ENCODE measurements around the gene ARL3. TPM values are rescaled to one million over a fixed set of nuclear protein-coding genes. Genes with fewer than 3 reads are reported as not detected.
A peak's percentile ranks its signal among the peaks of the same experiment; 100 is the strongest.

ARL3 gene
- total RNA-seq, 1 experiment from 2014 or later: 13.3 TPM

GRCh38 chr10:102669206-102670064 lies 44.8 kb downstream of the ARL3 start:
- CTCF ChIA-PET: interaction anchor here (0.9 to 3.8 kb wide), 11 partner anchors 9 to 439 kb away, joined by 3 to 40 read pairs (median 4); partner anchors contain the start of genes ARL3, SFXN2 and TRIM8
- Histone ChIP-seq H3K4me2 (ENCODE audit: low read length) (peak overlapping the region; percentile 55), H2AFZ (ENCODE audit: low read depth, low read length, poor library complexity, severe bottlenecking) (no peak overlapping the region)

More at GRCh38 chr10:102669206-102670064, 44.8 kb downstream of the ARL3 start:
- RAD21 ChIA-PET (ENCODE audit: low non-redundant PET in 1 of 2, low total read pairs in 2 of 2, uncharacterized antibody in 2 of 2, unreplicated experiment in 2 of 2): interaction anchor here in 1 of 2 experiments (1.1 kb wide), 1 partner anchor 24 kb away, joined by 9 read pairs; no protein-coding TSS in a partner anchor
- Histone ChIP-seq H3K36me3 (ENCODE audit: control insufficient read depth in 1 of 2, insufficient read depth in 2 of 2, low read length in 2 of 2) (no peaks in the 10 kb centered on the region), H3K27ac (ENCODE audit: low read depth, low read length) (peak overlapping the region; percentile 1; the same call in 1 of the 2 replicates), H4K20me1 (ENCODE audit: insufficient read depth) (no peaks in the 10 kb centered on the region), H3K79me2 (ENCODE audit: insufficient read depth, low read length) (no peaks in the 10 kb centered on the region), H3K27me3 (ENCODE audit: insufficient read depth, low read length) (no peaks in the 10 kb centered on the region), H3K4me1 (ENCODE audit: control insufficient read depth in 1 of 2, insufficient read depth in 2 of 2, low read length in 2 of 2) (peaks cover 13 to 23% of the 10 kb centered on the region in 2 experiments), H3K4me3 (replicated peaks in 1 of 2; ENCODE audit: low read depth in 1 of 2, low read length in 2 of 2) (no peak overlapping the region), H3K9me2 (ENCODE audit: insufficient read depth) (no peaks in the 10 kb centered on the region), H3K9me3 (ENCODE audit: control insufficient read depth in 1 of 2, insufficient read depth in 1 of 2, low read depth in 1 of 2, low read length in 2 of 2) (no peaks in the 10 kb centered on the region), H3K9ac (ENCODE audit: low read length) (peak overlapping the region; percentile 31)
- peak; percentile 35 for DNase-seq (ENCODE audit: low read depth, low spot score)
- TF ChIP-seq ZBTB33 (IDR thresholded peaks at IDR 0.05; ENCODE audit: extremely low read depth, insufficient replicate concordance, low read length) (peak; percentile 5), REST (IDR thresholded peaks at IDR 0.05; ENCODE audit: low read depth) (no peak), RAD21 (IDR thresholded peaks at IDR 0.05; ENCODE audit: low read depth) (peak; percentile 38; the same call in 1 of the 2 replicates), EZH2phosphoT487 (IDR thresholded peaks at IDR 0.05; ENCODE audit: borderline replicate concordance) (no peak), POLR2AphosphoS5 (IDR thresholded peaks at IDR 0.05; ENCODE audit: low read depth, low read length) (no peak), CTCF (IDR thresholded peaks at IDR 0.05 in 2 of 3, conservative IDR thresholded peaks at IDR 0.05 in 1 of 3; ENCODE audit: borderline replicate concordance in 1 of 3, insufficient read depth in 1 of 3, low read depth in 2 of 3, low read length in 2 of 3) (peak; percentile 77 to 87 (median 83); a peak in 5 of 6 replicates), ATF3 (IDR thresholded peaks at IDR 0.05) (no peak), ZFX (IDR thresholded peaks at IDR 0.05) (0 out of 2 replicates have a peak, but pooled peaks have one; percentile 49), SIN3A (IDR thresholded peaks at IDR 0.05; ENCODE audit: low read depth) (no peak)
- peak; percentile 85 for ATAC-seq
- intact Hi-C loops (cut with micrococcal nuclease): loop anchor here (1.0 kb wide), 1 partner anchor 23 kb away; no protein-coding TSS in a partner anchor
- BruUV-seq (replicated peaks): no TSS peak
- POLR2A ChIA-PET: interaction anchor here (0.6 to 1.3 kb wide), 4 partner anchors 14 to 47 kb away, joined by 3 to 6 read pairs (median 3); no protein-coding TSS in a partner anchor

Data from HCT116 (cell line).